ENCODE data around the gene MKNK1. TPM values are rescaled to one million over a fixed set of nuclear protein-coding genes. Genes with fewer than 3 reads are reported as not detected.

Gene MKNK1
- total and polyA plus RNA-seq, 2 of the 4 experiments (the other 2 are of a cell fraction) = 14.3 to 35.2 TPM

GRCh38 chr1:46630719-46631118 is 26.7 kb upstream of the MKNK1 start:
- no peak overlapping the region for H3K27ac ChIP-seq (ENCODE audit: insufficient read depth, low read length)
- intact Hi-C loops (cut with micrococcal nuclease) = no loop called here
- no peak overlapping the region for H3K56ac ChIP-seq (ENCODE audit: extremely low read depth, insufficient read depth, low read length)
- no peak for ATAC-seq (ENCODE audit: low read depth)
- no peak overlapping the region for H4K8ac ChIP-seq (ENCODE audit: low read depth in 2 of 2, low read length in 2 of 2)
- H2BK5ac ChIP-seq (ENCODE audit: low read depth, low read length, poor library complexity, severe bottlenecking) = no peak overlapping the region
- WGBS, 2 experiments (ENCODE audit: extremely low coverage in 2 of 2, insufficient read length in 1 of 2) = no CpG with 5 or more reads among the region's 2 CpGs
- H2BK15ac ChIP-seq (ENCODE audit: low read depth, low read length) = no peak overlapping the region
- H3K4me3 ChIP-seq (ENCODE audit: insufficient read depth, low read depth, low read length) = no peak overlapping the region
- CTCF ChIA-PET = interaction anchor here (0.7 to 1.1 kb wide), 2 partner anchors 9 to 10 kb away, joined by 3 read pairs; no protein-coding TSS in a partner anchor
- no peaks in the 10 kb centered on the region for H4K20me1 ChIP-seq (ENCODE audit: insufficient read depth, low read length)
- no TSS peak for BruUV-seq (replicated peaks)
- POLR2A ChIA-PET (ENCODE audit: unreplicated experiment) = no interaction called here
- H3K23ac ChIP-seq (ENCODE audit: low read depth, low read length) = no peak overlapping the region
- H3K79me1 ChIP-seq (ENCODE audit: low read depth in 1 of 2, low read length in 2 of 2) = no peaks in the 10 kb centered on the region
- H3K14ac ChIP-seq (replicated peaks; ENCODE audit: low read depth, low read length) = no peak overlapping the region
- no peak overlapping the region for H2AFZ ChIP-seq (replicated peaks; ENCODE audit: low read length, poor library complexity)
- H2AK9ac ChIP-seq (replicated peaks; ENCODE audit: low read depth, low read length, poor library complexity) = no peak overlapping the region
- H3K9ac ChIP-seq (ENCODE audit: low read depth, low read length) = no peak overlapping the region
- in situ Hi-C loops (cut with MboI; ENCODE audit: low sequenced_read_pairs) = no loop called here
- H3K4ac ChIP-seq (ENCODE audit: low read depth, low read length) = no peak overlapping the region
- no peak overlapping the region for H2BK20ac ChIP-seq (ENCODE audit: low read depth, low read length)
- H2BK120ac ChIP-seq (ENCODE audit: low read depth, low read length) = no peak overlapping the region
- dilution Hi-C loops (cut with HindIII; ENCODE audit: low sequenced_read_pairs, unreplicated experiment) = no loop called here
- H4K5ac ChIP-seq (ENCODE audit: low read depth, low read length) = no peak overlapping the region
- no peaks in the 10 kb centered on the region for H3K9me3 ChIP-seq (ENCODE audit: control insufficient read depth, insufficient read depth, low read length)
- no peaks in the 10 kb centered on the region; the same call in 1 of the 2 replicates for H3K9me1 ChIP-seq (ENCODE audit: insufficient read depth, low read length)
- H3K4me1 ChIP-seq (ENCODE audit: control insufficient read depth, insufficient read depth, low read length) = no peaks in the 10 kb centered on the region
- H3K27me3 ChIP-seq (ENCODE audit: control insufficient read depth, insufficient read depth, low read length) = no peaks in the 10 kb centered on the region
- no peak for TF ChIP-seq POLR2A (IDR thresholded peaks at IDR 0.05; ENCODE audit: low read depth, low read length)
- TF ChIP-seq CEBPB (IDR thresholded peaks at IDR 0.05; ENCODE audit: low read depth, low read length) = no peak
- TF ChIP-seq MXI1 (IDR thresholded peaks at IDR 0.05; ENCODE audit: borderline replicate concordance, low read depth, low read length) = no peak
- TF ChIP-seq RFX5 (IDR thresholded peaks at IDR 0.05; ENCODE audit: low read depth, low read length) = no peak
- no peak for TF ChIP-seq MAZ (IDR thresholded peaks at IDR 0.05; ENCODE audit: borderline replicate concordance, low read depth, low read length)
- TF ChIP-seq CHD1 (IDR thresholded peaks at IDR 0.05; ENCODE audit: low read depth, low read length) = no peak
- TF ChIP-seq FOS (IDR thresholded peaks at IDR 0.05; ENCODE audit: low read depth, low read length) = no peak
- TF ChIP-seq USF2 (IDR thresholded peaks at IDR 0.05; ENCODE audit: low read depth, low read length) = no peak
- no peak for TF ChIP-seq SMC3 (IDR thresholded peaks at IDR 0.05; ENCODE audit: low read depth, low read length)
- no peak for TF ChIP-seq CTCF (conservative IDR thresholded peaks at IDR 0.05; ENCODE audit: low read depth, low read length)
- no peak for TF ChIP-seq NFE2L2 (IDR thresholded peaks at IDR 0.05; ENCODE audit: low read depth, low read length)
- no peak for TF ChIP-seq RAD21 (IDR thresholded peaks at IDR 0.05; ENCODE audit: low read length)
- no peak for TF ChIP-seq MAFK (IDR thresholded peaks at IDR 0.05; ENCODE audit: low read depth, low read length)
- no peak for TF ChIP-seq BHLHE40 (IDR thresholded peaks at IDR 0.05; ENCODE audit: low read depth, low read length)
- no peak for TF ChIP-seq ELK1 (IDR thresholded peaks at IDR 0.05; ENCODE audit: borderline replicate concordance, low read depth, low read length)
- no peak for TF ChIP-seq RCOR1 (IDR thresholded peaks at IDR 0.05; ENCODE audit: insufficient replicate concordance, low read length)
- H2AK5ac ChIP-seq (ENCODE audit: low read depth, low read length) = no peak overlapping the region
- peaks cover 17% of the 10 kb centered on the region for H3K36me3 ChIP-seq (ENCODE audit: control insufficient read depth, insufficient read depth, low read length)
- H3K18ac ChIP-seq (ENCODE audit: low read depth, low read length) = no peak overlapping the region
- no peak overlapping the region for H4K91ac ChIP-seq (ENCODE audit: insufficient read depth, low read depth, low read length)
- H3K4me2 ChIP-seq (ENCODE audit: low read depth, low read length) = no peak overlapping the region
- no peak for DNase-seq

Measured in IMR-90 (cell line).